T-helper 9 cell (primary cell): ENCODE data around the gene MARCHF2.

Experiments used
- DNase-seq: peaks from one replicate; pipeline ENCODE4 v3.0.0-alpha.2; 2020

Gene MARCHF2

DNA sequence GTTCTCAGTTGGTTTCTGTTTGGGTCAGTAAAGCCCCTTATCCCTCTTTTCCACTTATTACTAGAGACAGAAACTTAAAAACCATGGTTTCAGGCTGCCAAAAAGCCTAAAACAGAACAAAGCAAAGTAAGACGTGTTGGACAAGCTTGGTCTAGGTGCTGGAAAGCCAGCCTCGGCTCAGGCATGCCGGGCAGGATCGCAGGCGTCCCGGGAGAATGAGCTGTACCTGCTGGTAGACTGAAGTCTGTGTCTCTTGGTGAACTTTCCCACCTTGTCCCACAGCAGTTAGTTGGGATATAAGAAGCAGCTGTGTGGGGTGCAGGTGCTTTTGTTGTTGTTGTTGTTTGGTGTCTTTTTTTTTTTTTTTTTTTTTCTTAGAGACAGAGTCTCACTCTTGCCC, 68.5 kb downstream of the MARCHF2 start:
- no peak for DNase-seq

DNA sequence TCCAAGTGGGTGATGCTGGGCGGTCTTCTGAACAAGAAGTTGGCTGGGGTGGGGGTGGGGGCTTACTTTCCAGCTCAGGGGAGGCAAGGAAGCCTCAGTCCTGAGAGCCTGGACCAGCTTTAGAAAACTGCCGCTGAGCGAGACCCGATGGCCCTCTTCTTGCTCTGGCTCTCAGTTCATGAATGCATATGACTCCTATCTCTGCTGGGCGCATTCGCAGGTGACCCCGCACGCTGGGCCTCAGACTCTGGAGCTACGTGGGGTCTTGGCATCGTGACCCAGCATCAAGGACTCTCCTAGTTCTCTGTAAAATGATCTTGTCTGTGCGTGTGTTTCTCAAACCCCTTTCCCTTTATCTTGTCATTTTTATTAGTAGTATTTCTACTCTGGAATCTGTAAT, 69.6 kb downstream of the MARCHF2 start:
- DNase-seq, result no peak

DNA sequence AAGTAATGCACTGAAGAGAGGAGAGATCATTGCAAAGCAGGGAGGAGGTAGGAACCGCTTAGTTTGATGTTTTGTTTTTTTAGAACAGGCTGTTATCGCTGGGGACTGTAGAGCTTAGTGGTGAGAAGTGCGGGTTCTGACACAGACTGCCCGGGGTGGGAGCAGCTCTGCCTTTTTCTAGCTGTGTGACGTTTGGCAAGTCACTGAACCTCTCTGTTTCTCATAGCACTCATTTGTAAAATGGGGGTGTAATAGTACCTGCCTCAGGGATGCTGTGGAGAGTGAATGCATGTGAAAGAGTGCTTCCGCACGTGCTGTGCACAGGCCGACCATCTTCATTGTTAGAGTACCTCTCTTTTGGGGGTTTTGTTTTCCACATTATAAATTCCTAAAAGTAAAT, 70.1 kb downstream of the MARCHF2 start:
- DNase-seq, result no peak

DNA sequence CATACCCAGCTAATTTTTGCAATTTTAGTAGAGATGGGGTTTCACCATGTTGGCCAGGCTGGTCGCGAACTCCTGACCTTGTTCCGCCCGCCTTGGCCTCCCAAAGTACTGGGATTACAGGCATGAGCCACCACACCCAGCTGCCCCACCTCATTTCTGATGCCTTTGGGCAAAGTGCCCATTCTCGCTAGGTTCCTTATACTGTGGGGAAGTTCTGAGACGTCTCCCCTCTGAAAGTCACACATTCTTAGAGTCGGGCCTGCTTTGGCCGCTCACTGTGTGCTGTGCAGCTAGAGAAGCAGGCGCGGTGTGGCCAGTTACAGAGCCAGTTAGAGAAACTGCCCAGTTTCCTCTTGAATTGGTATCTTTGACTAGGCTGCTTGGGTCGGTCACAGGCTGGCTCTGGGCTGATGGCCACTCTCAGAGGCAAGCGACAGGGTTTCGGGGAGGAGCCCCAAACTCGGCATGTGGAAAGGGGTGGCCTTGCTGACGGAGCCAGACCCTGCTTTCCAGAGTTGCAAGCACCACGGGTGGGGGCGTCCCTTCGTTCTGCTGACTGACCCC, 71.3 kb downstream of the MARCHF2 start:
- no peak for DNase-seq

DNA sequence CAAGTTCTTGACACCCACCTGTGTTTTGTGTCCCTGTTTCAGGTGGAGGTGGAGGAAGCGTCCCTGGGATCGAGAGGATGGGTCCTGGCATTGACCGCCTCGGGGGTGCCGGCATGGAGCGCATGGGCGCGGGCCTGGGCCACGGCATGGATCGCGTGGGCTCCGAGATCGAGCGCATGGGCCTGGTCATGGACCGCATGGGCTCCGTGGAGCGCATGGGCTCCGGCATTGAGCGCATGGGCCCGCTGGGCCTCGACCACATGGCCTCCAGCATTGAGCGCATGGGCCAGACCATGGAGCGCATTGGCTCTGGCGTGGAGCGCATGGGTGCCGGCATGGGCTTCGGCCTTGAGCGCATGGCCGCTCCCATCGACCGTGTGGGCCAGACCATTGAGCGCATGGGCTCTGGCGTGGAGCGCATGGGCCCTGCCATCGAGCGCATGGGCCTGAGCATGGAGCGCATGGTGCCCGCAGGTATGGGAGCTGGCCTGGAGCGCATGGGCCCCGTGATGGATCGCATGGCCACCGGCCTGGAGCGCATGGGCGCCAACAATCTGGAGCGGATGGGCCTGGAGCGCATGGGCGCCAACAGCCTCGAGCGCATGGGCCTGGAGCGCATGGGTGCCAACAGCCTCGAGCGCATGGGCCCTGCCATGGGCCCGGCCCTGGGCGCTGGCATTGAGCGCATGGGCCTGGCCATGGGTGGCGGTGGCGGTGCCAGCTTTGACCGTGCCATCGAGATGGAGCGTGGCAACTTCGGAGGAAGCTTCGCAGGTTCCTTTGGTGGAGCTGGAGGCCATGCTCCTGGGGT, 72.7 kb downstream of the MARCHF2 start:
- DNase-seq, result no peak

DNA sequence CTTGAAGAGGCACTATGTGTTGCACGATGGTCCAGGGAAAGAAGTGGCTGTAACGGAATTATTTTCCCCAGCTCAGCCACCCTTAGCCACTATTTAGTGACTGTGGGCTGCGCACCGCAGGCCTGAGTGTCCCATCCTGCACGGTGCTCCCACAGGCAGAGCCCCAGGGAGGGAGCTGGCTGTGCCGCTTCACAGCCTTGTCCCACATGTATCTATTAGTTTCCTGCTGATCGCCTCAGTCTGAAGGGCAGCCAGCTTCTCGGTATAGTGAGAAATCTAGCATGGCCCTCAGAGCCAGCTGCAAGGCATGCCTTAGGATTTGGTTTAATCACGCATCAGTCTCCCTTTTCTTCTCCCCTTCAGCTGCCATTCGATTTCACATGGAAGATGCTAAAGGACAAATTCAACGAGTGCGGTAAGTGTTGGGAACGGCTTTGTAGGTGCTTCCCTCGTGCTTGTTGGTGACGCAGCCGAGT, 73.6 kb downstream of the MARCHF2 start:
- DNase-seq, result no peak

DNA sequence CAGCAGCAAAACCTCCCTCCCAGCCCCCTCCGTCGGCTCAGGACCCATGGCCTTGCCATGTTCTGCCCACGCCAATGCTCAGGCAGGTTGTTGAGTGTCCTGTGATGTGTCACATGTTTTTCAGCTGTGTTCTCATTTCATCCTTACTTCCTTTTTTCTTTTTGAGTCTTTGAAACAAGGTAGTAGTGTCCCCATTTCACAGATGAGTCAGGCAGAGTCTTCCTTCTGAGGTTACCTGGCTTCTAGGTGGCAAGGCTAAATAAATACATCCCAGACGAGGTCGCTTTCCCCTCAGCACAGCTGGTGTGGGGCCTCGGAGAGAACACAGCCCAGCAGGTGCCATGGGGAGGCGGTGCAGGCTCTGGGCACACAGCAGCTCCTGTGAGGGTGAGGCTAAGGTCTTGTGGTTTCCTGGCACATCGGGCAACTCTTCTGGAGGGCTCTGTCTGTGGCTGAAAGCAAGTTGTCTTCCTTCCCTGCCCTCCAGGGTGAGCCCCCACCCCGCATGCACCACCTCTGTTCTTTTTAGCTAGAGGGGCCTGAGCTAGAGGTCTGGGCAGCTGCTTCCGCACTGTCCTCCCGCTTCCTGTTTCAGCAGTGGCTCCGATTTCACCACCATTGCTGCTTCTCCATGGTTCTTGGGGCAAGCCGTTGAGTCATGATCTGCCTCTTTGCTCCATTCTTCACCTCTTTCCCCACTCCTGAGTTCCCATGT, 74.2 kb downstream of the MARCHF2 start:
- peak; percentile 31 for DNase-seq

DNA sequence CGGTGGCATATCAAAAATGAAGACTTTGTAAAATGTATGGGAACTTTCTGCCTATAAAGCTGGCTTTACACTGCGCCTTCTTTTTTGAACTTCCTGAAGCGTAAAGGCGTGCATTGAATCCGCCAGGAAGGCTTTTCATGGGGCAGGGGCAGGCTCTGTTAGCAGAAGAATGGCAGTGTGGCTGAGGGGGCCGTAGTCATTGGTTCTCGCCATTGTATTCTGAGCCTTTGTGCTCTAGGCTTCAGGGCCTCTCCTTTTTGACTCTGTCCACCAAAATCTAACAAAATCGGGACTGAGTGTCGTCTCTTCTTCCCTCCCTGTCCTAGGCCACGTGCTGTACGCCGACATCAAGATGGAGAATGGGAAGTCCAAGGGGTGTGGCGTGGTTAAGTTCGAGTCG, 75.3 kb downstream of the MARCHF2 start:
- DNase-seq, result no peak
